Cardiac fibroblast (primary cell): ENCODE results near the gene DCAF4.

Experiments used
- DNase-seq, 2 donors: peaks; one replicate each; pipeline versions ENCODE4 v3.0.0 to v3.0.0-alpha.2; 2010; ENCODE audit warnings: low read depth in 2 of 2
- H3K4me3 ChIP-seq, 2 donors: replicated peaks in 1 of 2; 1 replicate in 1 of 2; 2 replicates in 1 of 2; pipeline ENCODE4 v1.5.1; 2011; ENCODE audit warnings: low read depth in 2 of 2, low read length in 2 of 2, mild to moderate bottlenecking in 2 of 2, moderate library complexity in 1 of 2
- CTCF ChIP-seq: IDR thresholded peaks from one replicate; pipeline ENCODE4 v1.5.1; 2011; ENCODE audit warnings: low read depth, mild to moderate bottlenecking, low read length, inconsistent platforms

DCAF4 gene

DNA sequence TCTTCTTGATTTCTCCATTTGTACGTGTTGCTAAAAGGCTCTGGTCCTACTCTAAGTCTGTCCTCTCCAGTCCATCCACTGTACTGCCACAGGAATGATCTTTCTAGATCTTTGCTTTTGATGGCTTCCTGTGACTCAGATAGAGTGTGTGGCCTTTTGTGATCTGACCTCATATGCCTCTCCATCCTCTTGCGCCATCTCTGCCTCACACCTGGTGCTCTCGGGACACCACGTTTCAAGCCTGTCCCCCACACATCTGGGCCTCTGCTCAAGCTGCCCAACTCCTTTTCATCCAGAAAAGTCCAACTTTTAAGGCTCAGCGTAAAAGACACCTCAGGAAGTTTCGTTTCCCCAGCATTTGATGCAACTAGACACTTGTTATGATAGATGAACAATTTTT is 39.0 kb downstream of the DCAF4 start:
- DNase-seq = peak; percentile 8 to 68

DNA sequence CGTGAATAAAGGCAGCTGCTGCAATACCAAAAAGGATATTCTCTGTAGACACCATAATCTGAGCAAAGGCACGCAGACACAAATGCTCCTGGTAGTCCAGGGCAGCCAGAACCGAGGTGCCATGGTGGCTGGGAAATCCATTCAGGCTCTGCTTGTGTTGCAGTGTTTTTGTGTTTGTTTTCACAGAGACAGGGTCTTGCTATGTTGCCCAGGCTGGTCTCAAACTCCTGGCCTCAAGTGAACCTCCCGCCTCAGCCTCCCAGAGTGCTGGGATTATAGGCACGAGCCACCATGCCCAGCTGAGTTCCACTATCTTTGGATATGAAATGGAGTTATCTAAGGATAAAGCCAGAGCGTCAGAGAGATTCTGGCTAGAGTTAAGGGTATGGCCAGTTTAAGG is 39.8 kb downstream of the DCAF4 start:
- no peak for DNase-seq
- no peak for TF ChIP-seq CTCF
- H3K4me3 ChIP-seq = no peak overlapping the region

More for the DNA sequence above, 39.0 kb downstream of the DCAF4 start:
- no peak for TF ChIP-seq CTCF
- no peak overlapping the region for H3K4me3 ChIP-seq

DNA sequence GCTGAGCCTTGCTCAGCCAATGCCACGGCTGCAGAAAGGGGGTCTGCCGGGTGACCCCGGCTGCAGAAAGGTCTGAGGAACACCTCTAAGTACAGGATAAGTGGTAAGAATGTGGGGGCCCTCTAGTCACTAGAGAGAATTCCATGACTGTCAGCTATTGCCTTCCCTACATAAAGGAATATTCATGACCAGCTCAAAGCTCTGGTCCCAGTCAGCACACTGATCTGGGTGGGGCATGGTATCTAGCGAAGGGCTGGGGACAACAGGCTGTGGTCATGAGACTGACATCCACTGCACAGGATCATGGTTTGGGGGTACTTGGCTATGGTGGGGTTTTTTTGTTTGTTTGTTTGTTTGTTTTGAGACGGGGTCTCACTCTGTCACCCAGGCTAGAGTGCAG is 42.1 kb downstream of the DCAF4 start:
- no peak for TF ChIP-seq CTCF
- H3K4me3 ChIP-seq = no peak overlapping the region
- DNase-seq = no peak

- TF ChIP-seq CTCF = no peak
- H3K4me3 ChIP-seq = no peak overlapping the region
- DNase-seq = no peak
Observed at GRCh38 chr14:72970058-72970630, 43.9 kb downstream of the DCAF4 start.

DNA sequence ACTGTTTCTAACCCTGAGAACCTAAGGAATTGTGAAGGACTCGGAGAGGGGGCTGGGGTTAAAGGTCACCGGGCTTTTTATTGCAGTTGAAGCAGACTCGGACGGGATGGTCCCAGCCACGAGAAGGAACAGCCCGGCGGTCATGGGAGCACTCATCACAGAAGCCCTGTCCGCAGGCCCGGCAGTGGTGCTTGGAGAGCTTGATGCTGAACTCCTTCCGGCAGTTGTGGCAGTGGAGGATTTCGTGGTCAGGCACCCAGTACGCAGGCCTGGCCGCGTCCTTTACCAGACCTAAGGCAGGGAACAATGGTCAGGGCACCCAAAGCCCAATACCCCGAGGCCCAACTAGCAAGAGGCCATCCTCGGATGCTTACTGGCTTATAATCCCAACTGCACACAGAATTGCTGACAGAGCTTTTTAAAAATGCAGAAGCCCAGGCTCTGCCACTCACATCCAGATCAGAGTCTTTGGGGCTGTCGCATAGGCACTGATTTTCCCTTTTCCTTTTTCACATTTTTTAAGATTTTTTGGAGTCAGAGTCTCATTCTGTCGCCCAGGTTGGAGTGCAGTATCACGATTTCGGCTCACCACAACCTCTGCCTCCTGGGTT is 44.7 kb downstream of the DCAF4 start:
- no peak for TF ChIP-seq CTCF
- no peak for DNase-seq
- no peak overlapping the region for H3K4me3 ChIP-seq

DNA sequence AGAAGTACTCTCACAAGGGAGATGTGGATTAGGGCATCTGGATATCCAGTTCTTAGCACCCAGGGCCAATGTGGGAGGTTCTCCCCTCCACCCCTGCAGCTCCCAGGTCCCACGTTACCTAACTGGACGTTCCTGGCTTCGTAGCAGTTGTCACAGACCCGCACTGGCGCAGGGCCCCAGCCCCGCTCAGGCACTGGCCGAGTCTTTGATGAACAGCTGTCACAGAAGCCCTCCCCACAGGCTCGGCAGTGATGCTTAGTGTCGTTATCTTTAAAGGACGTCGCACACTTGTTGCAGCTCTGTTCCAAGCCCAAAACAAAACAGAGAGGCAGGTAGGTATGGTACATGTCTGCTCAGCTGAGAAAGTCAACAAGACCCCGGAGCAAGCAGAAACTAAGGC is 48.4 kb downstream of the DCAF4 start:
- H3K4me3 ChIP-seq = no peak overlapping the region
- TF ChIP-seq CTCF = no peak
- DNase-seq = no peak

GRCh38 chr14:72975770-72976169 is 49.5 kb downstream of the DCAF4 start:
- no peak overlapping the region for H3K4me3 ChIP-seq
- no peak for TF ChIP-seq CTCF
- no peak for DNase-seq
